ENCODE data around the gene FGF18.
A peak's percentile ranks its signal among the peaks of the same experiment; 100 is the strongest.
"Not testable (repeated sequence)": the region's sequence is repeated elsewhere in the genome, so short reads cannot be mapped to it uniquely, and the experiment has no call there.

The FGF18 gene, protein sequence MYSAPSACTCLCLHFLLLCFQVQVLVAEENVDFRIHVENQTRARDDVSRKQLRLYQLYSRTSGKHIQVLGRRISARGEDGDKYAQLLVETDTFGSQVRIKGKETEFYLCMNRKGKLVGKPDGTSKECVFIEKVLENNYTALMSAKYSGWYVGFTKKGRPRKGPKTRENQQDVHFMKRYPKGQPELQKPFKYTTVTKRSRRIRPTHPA

DNA sequence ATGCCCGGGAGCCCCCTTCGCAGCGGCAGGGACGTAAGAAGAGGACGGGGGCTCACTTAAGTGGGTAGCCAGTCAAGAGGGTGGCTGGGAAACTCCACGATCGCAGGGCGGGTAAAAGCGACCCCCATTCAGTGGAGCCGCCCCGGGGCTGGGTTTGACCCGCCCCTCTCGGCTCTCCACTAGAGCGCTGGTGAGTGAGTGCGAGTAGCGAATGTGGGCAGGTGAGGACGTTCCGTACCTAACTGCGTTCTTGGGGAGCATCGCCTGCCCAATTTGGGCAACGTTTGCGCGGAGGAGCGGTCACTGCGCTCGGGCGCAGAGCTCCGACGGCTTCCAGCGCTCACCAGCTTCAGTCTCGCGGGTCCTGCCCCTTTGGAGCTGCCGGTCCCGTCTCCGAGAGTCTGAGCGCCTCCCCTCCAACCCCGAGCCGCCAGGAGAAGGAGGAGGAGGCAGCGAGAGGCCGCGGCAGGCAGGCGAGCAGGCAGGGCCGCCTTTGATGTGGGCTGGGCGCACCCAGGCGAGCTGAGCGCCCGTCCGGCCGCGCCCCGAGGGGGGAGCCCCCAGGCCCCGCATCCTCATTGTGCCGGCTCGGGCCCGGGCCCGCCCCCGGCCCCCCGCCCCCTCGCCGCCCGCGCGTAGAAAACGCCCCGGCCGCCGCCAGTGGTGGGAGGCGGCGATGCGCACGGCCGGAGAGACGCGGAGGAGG lies at the start of gene FGF18:
TSS of gene FGF18 (plus strand) at position 666 of the 706 bp plus-strand sequence. CDS start 553 bp downstream, outside the sequence.
- Histone ChIP-seq H3K4me3 (ENCODE audit: low read depth, low read length) (peak within 1 kb of the TSS; percentile 29), H3K9me3 (ENCODE audit: control insufficient read depth, low read length) (no peaks in the 10 kb centered on the region), H3K9ac (no peak within 1 kb of the TSS), H3K4me2 (ENCODE audit: low read length) (peak within 1 kb of the TSS; percentile 83), H3K36me3 (ENCODE audit: control insufficient read depth, insufficient read depth, low read length) (no peaks in the 10 kb centered on the region), H2AFZ (peak within 1 kb of the TSS; percentile 53), H3K4me1 (peaks cover 12% of the 10 kb centered on the region), H3K27ac (no peak within 1 kb of the TSS), H3K79me2 (no peaks in the 10 kb centered on the region), H3K27me3 (ENCODE audit: control insufficient read depth, insufficient read depth, low read length) (no peaks in the 10 kb centered on the region)
- TF ChIP-seq CTCF (IDR thresholded peaks at IDR 0.05): no peak

DNA sequence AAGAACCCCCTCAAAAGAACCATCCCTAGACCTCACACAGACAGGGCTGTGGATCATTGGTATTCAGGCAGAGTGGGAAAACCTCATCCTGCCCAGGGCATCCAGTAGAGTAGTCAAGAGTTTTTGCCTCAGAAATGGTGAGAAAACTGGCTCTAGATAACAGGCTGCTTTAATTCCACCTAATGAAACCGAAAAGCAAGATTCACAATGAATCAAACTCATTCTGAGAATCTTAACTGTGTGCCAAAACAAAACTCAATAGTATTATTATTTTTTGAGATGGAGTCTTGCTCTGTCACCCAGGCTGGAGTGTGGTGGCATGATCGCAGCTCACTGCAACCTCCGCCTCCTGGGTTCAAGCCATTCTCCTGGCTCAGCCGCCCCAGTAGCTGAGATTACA lies 49.5 kb upstream of the FGF18 start:
- TF ChIP-seq CTCF (IDR thresholded peaks at IDR 0.05): no peak
- H2AFZ ChIP-seq: no peak overlapping the region
- no peak overlapping the region for H3K9ac ChIP-seq
- no peak overlapping the region for H3K4me2 ChIP-seq (ENCODE audit: low read length)
- H3K4me3 ChIP-seq (ENCODE audit: low read depth, low read length): no peak overlapping the region
- no peaks in the 10 kb centered on the region for H3K36me3 ChIP-seq (ENCODE audit: control insufficient read depth, insufficient read depth, low read length)
- no peaks in the 10 kb centered on the region for H3K27me3 ChIP-seq (ENCODE audit: control insufficient read depth, insufficient read depth, low read length)
- no peaks in the 10 kb centered on the region for H3K4me1 ChIP-seq
- H3K79me2 ChIP-seq: no peaks in the 10 kb centered on the region
- H3K9me3 ChIP-seq (ENCODE audit: control insufficient read depth, low read length): no peaks in the 10 kb centered on the region
- H3K27ac ChIP-seq: no peak overlapping the region

- H3K79me2 ChIP-seq; H2AFZ ChIP-seq; H3K9ac ChIP-seq; H3K9me3 ChIP-seq (ENCODE audit: control insufficient read depth, low read length); H3K4me3 ChIP-seq (ENCODE audit: low read depth, low read length); H3K27me3 ChIP-seq (ENCODE audit: control insufficient read depth, insufficient read depth, low read length); H3K4me1 ChIP-seq; H3K4me2 ChIP-seq (ENCODE audit: low read length); H3K27ac ChIP-seq; H3K36me3 ChIP-seq (ENCODE audit: control insufficient read depth, insufficient read depth, low read length): not testable (repeated sequence)
Measured at GRCh38 chr5:171370881-171371280, 48.6 kb upstream of the FGF18 start.

GRCh38 chr5:171371326-171371725 lies 48.1 kb upstream of the FGF18 start:
- no peak for TF ChIP-seq CTCF (IDR thresholded peaks at IDR 0.05)
- Histone ChIP-seq H3K27ac (no peak overlapping the region), H2AFZ (no peak overlapping the region), H3K79me2 (no peaks in the 10 kb centered on the region), H3K9me3 (ENCODE audit: control insufficient read depth, low read length) (no peaks in the 10 kb centered on the region), H3K4me3 (ENCODE audit: low read depth, low read length) (no peak overlapping the region), H3K4me2 (ENCODE audit: low read length) (no peak overlapping the region), H3K4me1 (no peaks in the 10 kb centered on the region), H3K27me3 (ENCODE audit: control insufficient read depth, insufficient read depth, low read length) (no peaks in the 10 kb centered on the region), H3K36me3 (ENCODE audit: control insufficient read depth, insufficient read depth, low read length) (no peaks in the 10 kb centered on the region), H3K9ac (no peak overlapping the region)

- H3K4me1 ChIP-seq: no peaks in the 10 kb centered on the region
- no peaks in the 10 kb centered on the region for H3K36me3 ChIP-seq (ENCODE audit: control insufficient read depth, insufficient read depth, low read length)
- H2AFZ ChIP-seq: no peak overlapping the region
- H3K4me2 ChIP-seq (ENCODE audit: low read length): no peak overlapping the region
- H3K27ac ChIP-seq: no peak overlapping the region
- H3K9me3 ChIP-seq (ENCODE audit: control insufficient read depth, low read length): no peaks in the 10 kb centered on the region
- H3K79me2 ChIP-seq: no peaks in the 10 kb centered on the region
- H3K27me3 ChIP-seq (ENCODE audit: control insufficient read depth, insufficient read depth, low read length): no peaks in the 10 kb centered on the region
- H3K4me3 ChIP-seq (ENCODE audit: low read depth, low read length): no peak overlapping the region
- H3K9ac ChIP-seq: no peak overlapping the region
- TF ChIP-seq CTCF (IDR thresholded peaks at IDR 0.05): no peak
Measured at GRCh38 chr5:171379961-171380360, 39.5 kb upstream of the FGF18 start.

DNA sequence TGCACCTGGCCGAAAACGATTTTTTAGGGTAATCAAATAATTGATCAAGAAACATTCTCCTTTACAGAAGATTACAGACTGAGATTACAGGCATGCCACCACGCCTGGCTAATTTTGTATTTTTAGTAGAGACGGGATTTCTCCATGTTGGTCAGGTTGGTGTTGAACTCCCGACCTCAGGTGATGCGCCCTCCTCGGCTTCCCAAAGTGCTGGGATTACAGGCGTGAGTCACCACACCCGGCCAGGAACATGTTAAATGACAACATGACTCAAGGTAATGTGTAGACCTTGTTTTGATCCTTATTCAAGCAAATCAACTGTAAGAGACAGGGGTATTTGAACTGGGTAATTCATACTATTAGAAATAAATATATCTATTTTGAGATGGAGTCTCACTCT lies 35.0 kb upstream of the FGF18 start:
- H3K4me2 ChIP-seq (ENCODE audit: low read length); H3K9me3 ChIP-seq (ENCODE audit: control insufficient read depth, low read length); H3K36me3 ChIP-seq (ENCODE audit: control insufficient read depth, insufficient read depth, low read length); H3K9ac ChIP-seq; H3K27ac ChIP-seq; H3K27me3 ChIP-seq (ENCODE audit: control insufficient read depth, insufficient read depth, low read length); H2AFZ ChIP-seq; H3K4me1 ChIP-seq; H3K4me3 ChIP-seq (ENCODE audit: low read depth, low read length): not testable (repeated sequence)
- H3K79me2 ChIP-seq: peaks cover 15% of the 10 kb centered on the region

DNA sequence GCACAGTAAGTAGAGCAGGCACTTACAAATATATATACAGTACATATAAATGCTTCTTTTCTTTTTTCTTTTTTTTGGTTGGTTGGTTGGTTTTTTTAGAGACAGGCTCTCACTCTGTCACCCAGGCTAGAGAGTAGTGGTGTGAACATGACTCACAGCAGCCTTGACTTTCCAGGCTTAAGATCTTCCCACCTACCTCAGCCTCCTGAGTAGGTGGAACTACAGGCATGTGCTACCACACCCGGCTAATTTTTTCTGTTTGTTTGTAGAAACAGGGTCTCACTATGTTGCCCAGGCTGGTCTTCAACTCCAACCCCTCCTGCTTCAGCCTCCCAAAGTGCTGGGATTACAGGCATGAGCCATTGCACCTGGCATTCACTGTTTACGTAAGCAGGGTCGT lies 34.4 kb upstream of the FGF18 start:
- H3K79me2 ChIP-seq: peaks cover 19% of the 10 kb centered on the region
- not testable (repeated sequence) for H3K4me2 ChIP-seq (ENCODE audit: low read length); H3K9me3 ChIP-seq (ENCODE audit: control insufficient read depth, low read length); H3K27me3 ChIP-seq (ENCODE audit: control insufficient read depth, insufficient read depth, low read length); H2AFZ ChIP-seq; H3K9ac ChIP-seq; H3K4me3 ChIP-seq (ENCODE audit: low read depth, low read length); H3K27ac ChIP-seq; H3K36me3 ChIP-seq (ENCODE audit: control insufficient read depth, insufficient read depth, low read length)
- H3K4me1 ChIP-seq: peaks cover 10% of the 10 kb centered on the region

Measured in parathyroid adenoma (tissue), 2 donors.